GM23338 (cell line): ENCODE measurements around the gene EPHB2. TPM values are rescaled to one million over a fixed set of nuclear protein-coding genes. Genes with fewer than 3 reads are reported as not detected.

Experiments
- ATAC-seq: fragments of 200-7000 bp; cut with Tn5 transposase; 3 replicates; pipeline ENCODE4 v1.9.1; 2020
- DNase-seq: peaks from one replicate; pipeline ENCODE4 v3.0.0-alpha.2; 2015; ENCODE audit warnings: low spot score
- H2AFZ ChIP-seq: fragments of 200-600 bp; sonication (generic); 2 replicates; pipeline ENCODE4 v1.8.0; 2016; ENCODE audit warnings: antibody characterized with exemption, mild to moderate bottlenecking, moderate library complexity
- H3F3A ChIP-seq: fragments of 200-600 bp; sonication (generic); replicated peaks from 2 replicates; pipeline ENCODE4 v1.8.0; 2017; ENCODE audit warnings: antibody characterized with exemption, mixed run types, low read depth
- H3K27ac ChIP-seq: fragments of 200-600 bp; sonication (generic); 2 replicates; pipeline ENCODE4 v1.6.1; 2016; ENCODE audit warnings: low read depth
- H3K27me3 ChIP-seq: fragments of 200-600 bp; sonication (generic); 2 replicates; pipeline ENCODE4 v1.8.0; 2016; ENCODE audit warnings: mild to moderate bottlenecking, mixed run types, moderate library complexity; ENCODE audit not compliant: insufficient read depth
- H3K36me3 ChIP-seq: fragments of 200-600 bp; sonication (generic); 2 replicates; pipeline ENCODE4 v1.8.0; 2016; ENCODE audit warnings: mild to moderate bottlenecking; ENCODE audit not compliant: insufficient read depth
- H3K4me1 ChIP-seq: fragments of 200-600 bp; sonication (generic); 2 replicates; pipeline ENCODE4 v1.8.0; 2016; ENCODE audit warnings: mild to moderate bottlenecking, moderate library complexity; ENCODE audit not compliant: insufficient read depth
- H3K4me2 ChIP-seq: fragments of 200-600 bp; sonication (generic); 2 replicates; pipeline ENCODE4 v1.7.1; 2017; ENCODE audit warnings: mixed run types
- H3K4me3 ChIP-seq: fragments of 200-600 bp; sonication (generic); 2 replicates; pipeline ENCODE4 v1.6.1; 2016; ENCODE audit warnings: mixed run types
- H3K79me2 ChIP-seq: fragments of 200-600 bp; sonication (generic); replicated peaks from 2 replicates; pipeline ENCODE4 v1.8.0; 2017; ENCODE audit warnings: mild to moderate bottlenecking; ENCODE audit not compliant: insufficient read depth
- H3K9me2 ChIP-seq: fragments of 200-600 bp; sonication (generic); 2 replicates; pipeline ENCODE4 v1.8.0; 2017; ENCODE audit not compliant: insufficient read depth
- H4K20me1 ChIP-seq: fragments of 200-600 bp; sonication (generic); replicated peaks from 2 replicates; pipeline ENCODE4 v1.8.0; 2017; ENCODE audit warnings: mild to moderate bottlenecking; ENCODE audit not compliant: insufficient read depth
- H3K27ac Mint-ChIP-seq: 2 replicates; pipeline ENCODE4 v1.8.0; 2020; ENCODE audit warnings: inconsistent platforms, mild to moderate bottlenecking, moderate library complexity, mixed read lengths
- H3K27me3 Mint-ChIP-seq: 3 replicates; pipeline ENCODE4 v1.8.0; 2022; ENCODE audit warnings: low read depth, mild to moderate bottlenecking, moderate library complexity, mixed read lengths, inconsistent platforms; ENCODE audit not compliant: insufficient read depth, poor library complexity
- H3K36me3 Mint-ChIP-seq: 3 replicates; pipeline ENCODE4 v1.8.0; 2021; ENCODE audit warnings: low read depth, mild to moderate bottlenecking, inconsistent platforms, moderate library complexity, mixed read lengths
- H3K4me1 Mint-ChIP-seq: 3 replicates; pipeline ENCODE4 v1.8.0; 2020; ENCODE audit warnings: mild to moderate bottlenecking, inconsistent platforms, mixed read lengths
- H3K4me3 Mint-ChIP-seq: 3 replicates; pipeline ENCODE4 v1.8.0; 2021; ENCODE audit warnings: moderate library complexity, mild to moderate bottlenecking, inconsistent platforms, mixed read lengths
- H3K9me3 Mint-ChIP-seq: 3 replicates; pipeline ENCODE4 v1.8.0; 2020; ENCODE audit warnings: moderate library complexity, mild to moderate bottlenecking, inconsistent platforms, mixed read lengths
- CREB1 ChIP-seq: fragments of 250-450 bp; sonication (Bioruptor Pico); IDR thresholded peaks from 2 replicates; pipeline ENCODE4 v1.5.0; 2020; ENCODE audit warnings: low read depth, mild to moderate bottlenecking, moderate library complexity
- ETS1 ChIP-seq: IDR thresholded peaks from 2 replicates; pipeline ENCODE4 v1.6.1; 2016; ENCODE audit warnings: antibody characterized with exemption
- EZH2 ChIP-seq: fragments of 200-600 bp; sonication (generic); IDR thresholded peaks from one replicate; pipeline ENCODE4 v1.8.0; 2017; ENCODE audit warnings: antibody characterized with exemption, mild to moderate bottlenecking, low read depth; ENCODE audit not compliant: unreplicated experiment
- EZH2phosphoT487 ChIP-seq: fragments of 200-600 bp; sonication (generic); IDR thresholded peaks from one replicate; pipeline ENCODE4 v1.8.1; 2018; ENCODE audit warnings: antibody characterized with exemption; ENCODE audit not compliant: unreplicated experiment
- JUNB ChIP-seq: IDR thresholded peaks from one replicate; pipeline ENCODE4 v1.6.1; 2016; ENCODE audit warnings: antibody characterized with exemption; ENCODE audit not compliant: unreplicated experiment
- NANOG ChIP-seq: IDR thresholded peaks from 2 replicates; pipeline ENCODE4 v1.6.1; 2016; ENCODE audit warnings: antibody characterized with exemption, borderline replicate concordance
- POLR2AphosphoS5 ChIP-seq: IDR thresholded peaks from 2 replicates; pipeline ENCODE4 v1.6.1; 2016; ENCODE audit warnings: antibody characterized with exemption, low read depth
- REST ChIP-seq: IDR thresholded peaks from one replicate; pipeline ENCODE4 v1.6.1; 2018; ENCODE audit warnings: antibody characterized with exemption; ENCODE audit not compliant: unreplicated experiment
- ZNF114 ChIP-seq: fragments of 250-450 bp; sonication (Bioruptor Pico); IDR thresholded peaks from 2 replicates; pipeline ENCODE4 v1.5.0; 2020; ENCODE audit warnings: mild to moderate bottlenecking, moderate library complexity
- ZNF331 ChIP-seq: fragments of 250-450 bp; sonication (Bioruptor Pico); IDR thresholded peaks from 2 replicates; pipeline ENCODE4 v1.5.0; 2020; ENCODE audit warnings: low read depth, mild to moderate bottlenecking, moderate library complexity
- ZNF462 ChIP-seq: fragments of 250-450 bp; sonication (Bioruptor Pico); IDR thresholded peaks from 2 replicates; pipeline ENCODE4 v1.5.0; 2020; ENCODE audit warnings: mild to moderate bottlenecking, moderate library complexity
- polyA plus RNA-seq: library from polyadenylated mRNA; unstranded; fragments of >200 nt; fragmentation: Nextera tagmentation; extraction: Ambion mirVana; gene quantifications from 2 replicates; pipeline ENCODE4 v1.2.1, GENCODE V29; 2016
- total RNA-seq: library from RNA; depleted of rRNA; stranded (reverse); fragments of >200 nt; shearing (Covaris generic); gene quantifications from 2 replicates; pipeline ENCODE4 v1.2.3, GENCODE V29; 2014
- TF ChIP-seq, protein P1 (sequence below), 2 experiments: fragments of 200-600 bp in 1 of 2; sonication (generic) in 1 of 2; conservative IDR thresholded peaks; 2 replicates each; pipeline versions ENCODE4 v1.5.1 to v1.6.1; 2016 to 2017; ENCODE audit warnings: antibody characterized with exemption in 2 of 2, low read depth in 2 of 2, mild to moderate bottlenecking in 2 of 2, moderate library complexity in 1 of 2

The EPHB2 gene
- total and polyA plus RNA-seq, 2 experiments from 2014 or later = 4.1 to 20.1 TPM

DNA sequence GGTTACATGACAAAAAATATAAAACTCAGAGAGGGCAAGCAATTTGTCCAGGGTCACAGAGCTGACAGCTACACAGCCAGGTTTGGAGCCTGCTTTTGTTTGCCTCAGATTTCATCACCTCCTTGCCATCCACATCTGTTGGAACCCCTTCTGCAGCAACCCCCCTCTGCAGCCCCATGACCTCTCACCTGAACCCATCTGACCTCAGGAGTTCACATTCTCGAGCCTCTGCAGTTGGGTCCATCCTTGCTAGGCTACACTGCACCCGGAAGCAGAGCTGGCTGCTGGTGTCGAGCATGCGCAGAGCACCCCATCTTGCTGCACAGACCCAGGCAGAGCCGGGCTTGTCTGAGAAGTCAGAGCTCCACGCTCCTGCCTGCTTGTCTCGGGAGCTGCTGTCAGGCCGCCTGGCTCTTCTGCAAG, 47.6 kb upstream of the EPHB2 start:
- H3K9me3 Mint-ChIP-seq = no peaks in the 10 kb centered on the region; the same call in 2 of the 3 replicates
- no peak overlapping the region for H3K4me3 ChIP-seq
- no peaks in the 10 kb centered on the region for H3K36me3 Mint-ChIP-seq
- no peaks in the 10 kb centered on the region for H3K4me1 ChIP-seq
- H3K27me3 Mint-ChIP-seq = peaks cover 12% of the 10 kb centered on the region
- H3K4me1 Mint-ChIP-seq = peaks cover 3% of the 10 kb centered on the region; the same call in 1 of the 3 replicates
- TF ChIP-seq ZNF331 (CRISPR knock-in tag) = no peak
- no peak for TF ChIP-seq REST
- no peak for TF ChIP-seq EZH2
- TF ChIP-seq NANOG = no peak
- TF ChIP-seq EZH2phosphoT487 = no peak
- TF ChIP-seq JUNB = no peak
- no peak for TF ChIP-seq CREB1 (CRISPR knock-in tag)
- TF ChIP-seq, protein P1, sequence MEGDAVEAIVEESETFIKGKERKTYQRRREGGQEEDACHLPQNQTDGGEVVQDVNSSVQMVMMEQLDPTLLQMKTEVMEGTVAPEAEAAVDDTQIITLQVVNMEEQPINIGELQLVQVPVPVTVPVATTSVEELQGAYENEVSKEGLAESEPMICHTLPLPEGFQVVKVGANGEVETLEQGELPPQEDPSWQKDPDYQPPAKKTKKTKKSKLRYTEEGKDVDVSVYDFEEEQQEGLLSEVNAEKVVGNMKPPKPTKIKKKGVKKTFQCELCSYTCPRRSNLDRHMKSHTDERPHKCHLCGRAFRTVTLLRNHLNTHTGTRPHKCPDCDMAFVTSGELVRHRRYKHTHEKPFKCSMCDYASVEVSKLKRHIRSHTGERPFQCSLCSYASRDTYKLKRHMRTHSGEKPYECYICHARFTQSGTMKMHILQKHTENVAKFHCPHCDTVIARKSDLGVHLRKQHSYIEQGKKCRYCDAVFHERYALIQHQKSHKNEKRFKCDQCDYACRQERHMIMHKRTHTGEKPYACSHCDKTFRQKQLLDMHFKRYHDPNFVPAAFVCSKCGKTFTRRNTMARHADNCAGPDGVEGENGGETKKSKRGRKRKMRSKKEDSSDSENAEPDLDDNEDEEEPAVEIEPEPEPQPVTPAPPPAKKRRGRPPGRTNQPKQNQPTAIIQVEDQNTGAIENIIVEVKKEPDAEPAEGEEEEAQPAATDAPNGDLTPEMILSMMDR (conservative IDR thresholded peaks at IDR 0.05; ENCODE audit: low read depth in 2 of 2) = no peak
- TF ChIP-seq ETS1 = no peak
- no peak for TF ChIP-seq POLR2AphosphoS5
- TF ChIP-seq ZNF462 (CRISPR knock-in tag) = no peak
- TF ChIP-seq ZNF114 (CRISPR knock-in tag) = no peak
- H3K79me2 ChIP-seq = no peaks in the 10 kb centered on the region
- H3K27ac ChIP-seq = no peak overlapping the region
- DNase-seq = no peak
- no peaks in the 10 kb centered on the region for H3K36me3 ChIP-seq
- H3K9me2 ChIP-seq = no peaks in the 10 kb centered on the region
- H3K27ac Mint-ChIP-seq = no peak overlapping the region
- H4K20me1 ChIP-seq = no peaks in the 10 kb centered on the region
- no peak overlapping the region for H3K4me2 ChIP-seq
- no peaks in the 10 kb centered on the region for H3F3A ChIP-seq
- no peak for ATAC-seq
- H3K4me3 Mint-ChIP-seq = no peak overlapping the region
- no peaks in the 10 kb centered on the region for H3K27me3 ChIP-seq
- H2AFZ ChIP-seq = no peak overlapping the region; the same call in 1 of the 2 replicates
